SK-N-SH (cell line): Measurements from ENCODE around the gene TAS2R9.

Experiments used
- CTCF ChIP-seq: fragments of 200-600 bp; sonication (generic); IDR thresholded peaks from 2 replicates; pipeline ENCODE4 v1.6.1; 2017; ENCODE audit warnings: antibody characterized with exemption, mild to moderate bottlenecking, moderate library complexity
- ELF1 ChIP-seq: IDR thresholded peaks from 2 replicates; pipeline ENCODE4 v1.4.0; 2012
- POLR2AphosphoS5 ChIP-seq: IDR thresholded peaks from 2 replicates; pipeline ENCODE4 v1.6.1; 2012; ENCODE audit warnings: low read depth, low read length
- SIN3A ChIP-seq: IDR thresholded peaks from 2 replicates; pipeline ENCODE4 v1.6.1; 2012; ENCODE audit warnings: low read depth, mild to moderate bottlenecking, low read length, moderate library complexity, borderline replicate concordance

GRCh38 chr12:10779103-10779502 is 30.9 kb downstream of the TAS2R9 start:
- TF ChIP-seq CTCF, result no peak
- TF ChIP-seq ELF1, result no peak
- TF ChIP-seq SIN3A, result no peak
- no peak for TF ChIP-seq POLR2AphosphoS5
